HG02759 (cell line): ENCODE measurements around the gene DSG3.
A peak's percentile ranks its signal among the peaks of the same experiment; 100 is the strongest.
"Not testable (repeated sequence)": the region's sequence is repeated elsewhere in the genome, so short reads cannot be mapped to it uniquely, and the experiment has no call there.

Experiments used
- ATAC-seq: cut with Tn5 transposase; IDR thresholded peaks from one replicate; pipeline ENCODE4 v1.9.1; 2021; ENCODE audit warnings: mild to moderate bottlenecking, moderate library complexity; ENCODE audit not compliant: unreplicated experiment

DSG3 gene

GRCh38 chr18:31491586-31491985, 44.0 kb downstream of the DSG3 start:
- ATAC-seq = no peak

- no peak for ATAC-seq
Observed at GRCh38 chr18:31492671-31493070, 45.1 kb downstream of the DSG3 start.

DNA sequence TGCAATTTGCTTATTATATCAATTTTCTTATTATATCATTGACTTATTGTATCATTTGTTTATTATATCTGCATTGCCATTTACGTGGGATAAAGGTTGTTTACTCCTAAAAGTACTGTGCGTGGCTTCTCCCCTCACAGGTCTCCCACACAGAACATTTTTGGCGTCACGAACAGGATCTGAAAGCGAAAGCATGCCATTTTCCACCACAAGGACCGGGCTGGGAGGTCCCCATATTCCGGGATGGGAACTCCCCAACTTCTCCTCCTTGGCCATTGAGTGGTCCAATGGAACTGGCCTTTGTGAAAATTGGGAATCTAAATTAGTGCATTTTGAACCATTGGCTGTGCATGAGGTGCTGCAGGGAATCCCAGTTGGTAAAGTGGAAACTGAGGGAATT, 45.6 kb downstream of the DSG3 start:
- ATAC-seq = no peak

- no peak for ATAC-seq
Observed at GRCh38 chr18:31493941-31494340, 46.4 kb downstream of the DSG3 start.

- not testable (repeated sequence) for ATAC-seq
Observed at GRCh38 chr18:31494705-31495244, 47.2 kb downstream of the DSG3 start.

GRCh38 chr18:31497404-31497835, 49.9 kb downstream of the DSG3 start:
- ATAC-seq = no peak

GRCh38 chr18:31497836-31498573, 50.5 kb downstream of the DSG3 start, which contains the start of gene DSG2:
Gene DSG2, plus strand, starts transcription at chr18:31498177. Its CDS starts 75 bp downstream, at chr18:31498252.
- ATAC-seq = peak; percentile 61

DNA sequence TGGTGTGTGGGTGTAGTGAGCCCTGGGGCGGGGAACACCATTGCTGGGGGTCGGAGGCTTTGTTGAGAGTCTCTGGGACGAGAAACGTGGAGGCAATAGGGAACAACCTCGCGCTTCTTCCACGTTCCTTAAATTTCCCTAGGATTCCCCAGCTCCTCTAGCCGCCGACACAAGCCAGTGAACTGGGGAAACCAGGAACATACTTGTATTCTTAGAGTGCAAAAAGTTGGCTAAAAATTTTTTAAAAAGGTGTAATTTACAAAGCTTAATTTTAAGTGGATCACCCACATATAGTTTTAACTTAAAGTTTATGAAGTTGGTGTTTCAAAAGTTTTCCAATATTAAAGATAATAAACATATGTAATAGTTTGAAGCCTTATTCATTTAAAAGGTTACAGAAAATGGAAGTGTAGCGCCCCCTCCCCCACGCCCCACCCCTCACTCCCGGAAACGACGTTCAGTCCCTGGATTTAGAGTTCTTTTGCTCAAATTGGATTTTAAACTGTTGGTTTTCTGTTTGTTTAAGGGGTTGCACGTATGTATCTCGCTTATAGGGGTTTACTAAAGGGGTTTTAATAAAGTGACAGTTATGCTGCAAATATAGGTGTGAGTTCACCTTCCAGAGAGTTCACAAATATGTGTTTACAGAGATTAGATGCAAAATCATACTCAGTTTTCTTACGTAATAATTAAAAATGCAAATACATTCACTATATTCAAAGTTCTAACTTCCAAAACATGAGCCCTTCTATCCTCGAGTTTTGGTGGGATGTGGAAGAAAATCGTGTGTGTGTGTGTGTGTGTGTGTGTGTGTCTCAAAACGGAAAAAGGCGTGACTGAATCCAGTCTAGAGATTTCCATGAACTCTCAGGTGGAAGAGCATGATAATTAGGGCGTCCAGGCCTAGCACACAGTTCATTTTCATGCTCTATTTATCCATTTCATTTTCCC, 51.3 kb downstream of the DSG3 start:
- ATAC-seq = no peak

GRCh38 chr18:31500051-31500688, 52.6 kb downstream of the DSG3 start:
- ATAC-seq = peak; percentile 74

GRCh38 chr18:31503011-31503410, 55.5 kb downstream of the DSG3 start:
- ATAC-seq = no peak

DNA sequence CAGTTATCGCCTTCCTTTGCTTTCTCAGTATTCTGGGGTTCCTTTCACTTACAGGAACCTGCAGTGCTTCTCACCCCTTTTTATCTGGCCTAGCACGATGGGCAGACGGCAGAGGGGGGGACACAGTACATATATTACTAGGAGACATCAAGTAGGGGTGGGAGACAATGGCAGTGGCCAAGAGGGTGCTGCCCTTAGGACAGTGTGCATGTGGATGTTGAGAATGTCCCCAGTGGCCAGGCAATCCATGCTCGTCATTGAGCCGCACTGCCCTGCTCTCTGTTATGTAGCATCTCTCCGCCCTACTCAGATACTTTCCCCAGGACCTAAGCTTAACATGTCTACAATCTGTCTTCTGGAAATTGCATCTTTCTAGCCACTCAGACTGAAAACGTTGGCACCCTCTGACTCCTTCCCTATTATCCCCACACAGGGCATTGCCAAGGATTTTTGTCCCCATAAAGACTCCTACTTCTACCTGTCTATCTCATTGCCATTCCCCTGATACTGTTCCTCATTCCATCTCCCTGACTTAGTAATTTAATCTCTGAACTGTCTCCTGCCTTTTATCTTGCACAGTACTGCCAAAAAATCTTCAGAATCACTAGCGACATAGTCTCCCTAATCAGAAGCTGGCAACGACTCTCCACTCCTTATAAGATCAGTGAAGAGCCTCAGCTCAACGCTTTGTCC, 57.1 kb downstream of the DSG3 start:
- ATAC-seq = no peak

DNA sequence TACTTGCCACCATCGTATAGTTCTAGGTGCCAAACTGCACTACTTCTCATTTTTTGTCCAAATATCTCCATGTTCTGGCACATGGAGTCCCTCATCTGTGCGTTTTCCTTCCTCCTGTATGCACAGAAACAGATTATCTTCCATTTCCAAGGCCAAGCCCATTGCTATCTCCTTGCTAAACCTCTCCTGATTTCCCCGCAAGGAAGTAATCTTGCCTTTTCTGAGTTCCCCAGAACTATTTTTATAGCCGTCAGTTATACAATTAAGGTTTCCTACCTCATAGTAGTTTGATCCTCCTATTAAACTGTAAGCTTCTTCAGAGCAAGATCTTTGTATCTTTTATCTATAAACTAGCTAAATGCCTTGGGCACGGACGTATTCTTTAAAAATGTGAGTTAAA, 57.6 kb downstream of the DSG3 start:
- no peak for ATAC-seq

- no peak for ATAC-seq
Observed at GRCh38 chr18:31506024-31506742, 58.6 kb downstream of the DSG3 start.

- not testable (repeated sequence) for ATAC-seq
Observed at GRCh38 chr18:31507124-31507523, 59.6 kb downstream of the DSG3 start.

GRCh38 chr18:31508781-31509180, 61.2 kb downstream of the DSG3 start:
- no peak for ATAC-seq

DNA sequence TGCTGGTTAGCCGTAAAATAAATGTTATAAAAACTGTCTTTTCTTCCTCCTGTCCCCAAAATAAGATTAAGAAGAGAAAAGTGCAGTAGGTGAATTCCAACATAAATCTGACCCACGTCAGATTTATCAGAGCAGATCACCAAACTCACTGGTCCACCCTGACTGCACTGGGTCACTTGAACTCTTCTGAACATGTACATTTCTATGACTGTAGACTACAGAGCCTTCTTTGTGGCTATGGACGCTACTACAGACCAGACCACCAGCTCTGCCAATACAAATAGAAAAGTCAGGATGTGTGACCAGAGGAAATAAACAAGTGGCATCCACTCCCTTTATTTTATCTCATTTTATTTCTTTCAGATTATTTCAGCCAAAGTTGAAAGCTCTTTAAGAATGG, 62.0 kb downstream of the DSG3 start:
- ATAC-seq = no peak

- ATAC-seq = no peak
Observed at GRCh38 chr18:31510319-31510718, 62.8 kb downstream of the DSG3 start.

GRCh38 chr18:31511098-31511497, 63.6 kb downstream of the DSG3 start:
- ATAC-seq = no peak

DNA sequence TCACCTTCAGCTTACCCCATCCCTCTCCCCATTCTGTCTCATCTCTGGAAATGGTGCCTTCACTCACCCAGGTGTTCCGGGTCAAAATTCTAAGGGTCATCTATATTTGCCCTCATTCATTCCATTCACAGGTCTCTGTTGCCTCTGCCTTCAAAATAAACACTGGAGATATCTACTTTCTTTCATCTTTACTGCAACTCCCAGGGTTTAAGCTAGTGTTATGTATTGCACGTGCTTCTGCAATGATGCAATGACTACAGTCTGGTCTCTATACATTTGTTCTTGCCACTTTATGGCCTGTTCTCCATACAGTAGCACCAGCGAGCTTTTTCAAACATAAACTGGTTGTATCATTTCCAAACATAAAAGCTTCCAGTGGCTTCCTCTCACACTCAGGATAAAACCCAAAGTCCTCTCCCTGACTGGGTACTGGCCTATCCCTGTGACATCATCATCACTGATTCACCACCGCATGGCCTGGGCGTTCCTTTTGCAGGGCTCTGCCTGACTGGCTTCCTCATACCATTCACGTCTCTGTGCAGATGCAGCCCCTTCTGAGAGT, 64.7 kb downstream of the DSG3 start:
- no peak for ATAC-seq
